HG02642 (cell line): ENCODE results near the gene PTH2R.
"Not testable (repeated sequence)": the region's sequence is repeated elsewhere in the genome, so short reads cannot be mapped to it uniquely, and the experiment has no call there.

Experiments used
- ATAC-seq: cut with Tn5 transposase; IDR thresholded peaks from one replicate; pipeline ENCODE4 v1.9.1; 2021; ENCODE audit warnings: mild to moderate bottlenecking; ENCODE audit not compliant: unreplicated experiment, poor library complexity

Gene PTH2R

DNA sequence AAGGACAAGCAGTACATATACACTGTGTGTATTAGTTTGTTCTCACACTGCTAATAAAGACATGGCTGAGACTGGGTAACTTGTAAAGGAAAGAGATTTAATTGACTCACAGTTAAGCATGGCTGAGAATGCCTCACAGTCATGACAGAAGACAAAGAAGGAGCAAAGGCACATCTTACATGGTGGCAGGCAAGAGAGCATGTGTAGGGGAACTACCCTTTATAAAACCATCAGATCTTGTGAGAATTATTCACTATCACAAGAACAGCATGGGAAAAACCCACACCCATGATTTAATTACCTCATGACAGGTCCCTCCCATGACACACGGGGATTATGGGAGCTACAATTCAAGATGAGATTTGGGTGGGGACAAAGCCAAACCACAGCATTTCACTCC is 129.0 kb downstream of the PTH2R start:
- ATAC-seq, result not testable (repeated sequence)

- no peak for ATAC-seq
Measured at GRCh38 chr2:208541461-208541988, 134.9 kb downstream of the PTH2R start.

GRCh38 chr2:208541989-208542464 is 135.4 kb downstream of the PTH2R start:
- ATAC-seq, result no peak

DNA sequence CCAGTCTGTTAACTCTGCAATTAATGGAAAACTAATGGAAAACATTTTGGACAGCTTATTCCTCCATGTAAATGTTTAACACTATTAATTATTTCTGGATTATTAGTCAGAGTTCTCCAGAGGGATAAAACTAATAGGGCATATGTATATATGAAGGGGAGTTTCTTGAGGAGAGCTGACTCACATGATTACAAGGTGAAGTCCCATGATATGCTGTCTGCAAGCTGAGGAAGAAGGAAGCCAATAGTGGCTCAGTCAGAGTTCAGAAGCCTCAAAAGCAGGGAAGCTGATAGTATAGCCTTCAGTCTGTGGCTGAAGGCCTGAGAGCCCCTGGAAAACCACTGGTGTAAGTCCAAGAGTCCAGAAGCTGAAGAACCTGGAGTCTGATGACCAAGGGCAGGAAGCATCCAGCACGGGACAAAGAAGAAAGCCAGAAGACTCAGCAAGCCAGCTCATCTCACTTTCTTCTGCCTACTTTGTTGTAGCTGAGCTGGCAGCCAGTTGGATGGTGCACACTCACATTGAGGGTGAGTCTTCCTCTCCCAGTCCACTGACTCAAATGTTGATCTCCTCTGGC is 136.0 kb downstream of the PTH2R start:
- no peak for ATAC-seq
